ENCODE results near the gene SLC4A1. TPM values are rescaled to one million over a fixed set of nuclear protein-coding genes. Genes with fewer than 3 reads are reported as not detected.

SLC4A1 gene
- total RNA-seq, 1 experiment from 2014 or later = not detected

DNA sequence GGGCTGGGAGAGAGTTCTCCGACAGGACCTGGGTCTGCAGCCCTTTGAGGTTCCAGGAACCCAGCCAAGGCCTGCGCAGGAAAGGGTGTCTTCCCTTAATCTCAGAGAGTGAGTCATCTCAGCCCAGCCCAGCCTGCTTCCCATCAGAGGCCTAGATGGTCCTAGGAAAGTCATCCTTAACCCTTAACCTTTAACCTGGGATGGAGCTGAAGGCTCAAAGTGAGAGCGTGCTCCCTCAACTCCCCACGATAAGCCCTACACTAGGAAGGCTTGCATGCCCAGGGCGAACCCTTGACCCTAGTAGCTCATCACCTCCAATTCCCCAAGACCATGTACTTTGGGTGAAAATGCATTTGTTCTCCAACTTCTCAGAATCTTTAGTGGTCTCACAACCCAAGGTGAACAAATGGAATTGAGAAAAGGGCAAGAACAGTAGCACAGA lies 63.5 kb downstream of the SLC4A1 start:
- Histone ChIP-seq H3K9me2 (replicated peaks; ENCODE audit: low read length) (no peaks in the 10 kb centered on the region), H3K79me2 (ENCODE audit: low read length) (peaks cover 10% of the 10 kb centered on the region), H3K4me2 (ENCODE audit: low read length) (peak overlapping the region; percentile 4; the same call in 1 of the 2 replicates), H3K4me3 (ENCODE audit: low read length) (no peak overlapping the region), H4K20me1 (ENCODE audit: low read length) (no peaks in the 10 kb centered on the region), H3K9me3 (ENCODE audit: low read length) (no peaks in the 10 kb centered on the region), H3K36me3 (ENCODE audit: low read depth, low read length) (peaks cover 23% of the 10 kb centered on the region), H3K27ac (ENCODE audit: low read length) (0 out of 2 replicates have a peak overlapping the region, but pooled peaks have one; percentile 4), H3K9ac (ENCODE audit: low read length) (no peak overlapping the region), H3K27me3 (ENCODE audit: low read length) (no peaks in the 10 kb centered on the region), H3K4me1 (ENCODE audit: insufficient read depth, low read length) (peaks cover 44% of the 10 kb centered on the region), H3F3A (ENCODE audit: low read length, unreplicated experiment) (peaks cover 4% of the 10 kb centered on the region), H2AFZ (ENCODE audit: low read length) (no peak overlapping the region)
- BruUV-seq (replicated peaks) = no TSS peak
- TF ChIP-seq, protein P1, sequence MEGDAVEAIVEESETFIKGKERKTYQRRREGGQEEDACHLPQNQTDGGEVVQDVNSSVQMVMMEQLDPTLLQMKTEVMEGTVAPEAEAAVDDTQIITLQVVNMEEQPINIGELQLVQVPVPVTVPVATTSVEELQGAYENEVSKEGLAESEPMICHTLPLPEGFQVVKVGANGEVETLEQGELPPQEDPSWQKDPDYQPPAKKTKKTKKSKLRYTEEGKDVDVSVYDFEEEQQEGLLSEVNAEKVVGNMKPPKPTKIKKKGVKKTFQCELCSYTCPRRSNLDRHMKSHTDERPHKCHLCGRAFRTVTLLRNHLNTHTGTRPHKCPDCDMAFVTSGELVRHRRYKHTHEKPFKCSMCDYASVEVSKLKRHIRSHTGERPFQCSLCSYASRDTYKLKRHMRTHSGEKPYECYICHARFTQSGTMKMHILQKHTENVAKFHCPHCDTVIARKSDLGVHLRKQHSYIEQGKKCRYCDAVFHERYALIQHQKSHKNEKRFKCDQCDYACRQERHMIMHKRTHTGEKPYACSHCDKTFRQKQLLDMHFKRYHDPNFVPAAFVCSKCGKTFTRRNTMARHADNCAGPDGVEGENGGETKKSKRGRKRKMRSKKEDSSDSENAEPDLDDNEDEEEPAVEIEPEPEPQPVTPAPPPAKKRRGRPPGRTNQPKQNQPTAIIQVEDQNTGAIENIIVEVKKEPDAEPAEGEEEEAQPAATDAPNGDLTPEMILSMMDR (conservative IDR thresholded peaks at IDR 0.05; ENCODE audit: low read depth, low read length) = no peak
- no peak for TF ChIP-seq EZH2 (IDR thresholded peaks at IDR 0.05; ENCODE audit: low read length, unreplicated experiment)
- TF ChIP-seq EZH2phosphoT487 (IDR thresholded peaks at IDR 0.05; ENCODE audit: borderline replicate concordance, low read length) = no peak
- POLR2A ChIA-PET (ENCODE audit: unreplicated experiment) = no interaction called here
- intact Hi-C loops (cut with micrococcal nuclease) = no loop called here
- DNase-seq = peak; percentile 77
- peak; percentile 18 for ATAC-seq
- CTCF ChIA-PET = no interaction called here

DNA sequence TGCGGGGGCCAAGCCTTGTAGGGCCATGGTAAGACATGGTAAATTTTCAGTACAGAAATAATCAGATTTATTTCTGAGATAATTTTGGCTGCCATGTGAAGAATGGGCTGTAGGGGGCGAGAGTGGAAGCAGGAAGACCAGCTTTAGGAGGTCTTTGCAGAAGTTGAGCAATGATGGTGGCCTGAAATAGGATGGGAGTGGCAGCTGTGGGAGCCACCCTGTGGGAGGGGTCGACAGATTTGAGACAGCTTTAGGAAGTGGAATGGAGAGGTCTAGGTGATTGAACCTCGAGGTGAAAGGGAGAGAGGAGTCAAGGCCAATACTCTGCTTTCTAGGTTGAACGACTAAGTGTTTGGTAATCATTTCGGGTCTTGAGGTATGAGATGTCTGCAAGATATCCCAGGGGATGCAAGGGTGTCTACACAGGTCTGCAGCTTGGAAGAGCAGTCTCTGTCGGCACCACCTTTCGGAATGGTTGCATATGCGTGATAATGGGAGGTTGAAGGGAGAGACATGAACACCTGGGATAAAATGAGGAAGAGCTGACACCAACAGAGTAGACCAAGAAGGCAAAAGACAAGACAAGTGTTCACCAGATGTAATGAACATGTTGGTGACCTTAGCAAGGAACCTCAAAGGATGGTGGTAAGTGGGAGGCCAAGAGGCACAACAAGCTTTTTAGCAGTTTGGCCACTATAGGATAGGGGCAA lies 64.0 kb downstream of the SLC4A1 start:
- Histone ChIP-seq H3F3A (ENCODE audit: low read length, unreplicated experiment) (peaks cover 4% of the 10 kb centered on the region), H3K4me3 (ENCODE audit: low read length) (no peak overlapping the region), H4K20me1 (ENCODE audit: low read length) (no peaks in the 10 kb centered on the region), H3K27ac (ENCODE audit: low read length) (0 out of 2 replicates have a peak overlapping the region, but pooled peaks have one; percentile 4), H2AFZ (ENCODE audit: low read length) (no peak overlapping the region), H3K4me2 (ENCODE audit: low read length) (peak overlapping the region; percentile 4; the same call in 1 of the 2 replicates), H3K9me2 (replicated peaks; ENCODE audit: low read length) (no peaks in the 10 kb centered on the region), H3K9me3 (ENCODE audit: low read length) (no peaks in the 10 kb centered on the region), H3K36me3 (ENCODE audit: low read depth, low read length) (peaks cover 17% of the 10 kb centered on the region), H3K4me1 (ENCODE audit: insufficient read depth, low read length) (peaks cover 38% of the 10 kb centered on the region), H3K79me2 (ENCODE audit: low read length) (peaks cover 13% of the 10 kb centered on the region), H3K9ac (ENCODE audit: low read length) (no peak overlapping the region), H3K27me3 (ENCODE audit: low read length) (no peaks in the 10 kb centered on the region)
- POLR2A ChIA-PET (ENCODE audit: unreplicated experiment) = no interaction called here
- intact Hi-C loops (cut with micrococcal nuclease) = no loop called here
- CTCF ChIA-PET = interaction anchor here (1.3 kb wide), 1 partner anchor 142 kb away, joined by 3 read pairs; the partner anchor contains the start of gene GRN
- DNase-seq (peak; percentile 67), ATAC-seq (no peak)
- no TSS peak for BruUV-seq (replicated peaks)
- no peak for TF ChIP-seq EZH2 (IDR thresholded peaks at IDR 0.05; ENCODE audit: low read length, unreplicated experiment)
- TF ChIP-seq, protein P1 (conservative IDR thresholded peaks at IDR 0.05; ENCODE audit: low read depth, low read length) = peak; percentile 89
- no peak for TF ChIP-seq EZH2phosphoT487 (IDR thresholded peaks at IDR 0.05; ENCODE audit: borderline replicate concordance, low read length)

DNA sequence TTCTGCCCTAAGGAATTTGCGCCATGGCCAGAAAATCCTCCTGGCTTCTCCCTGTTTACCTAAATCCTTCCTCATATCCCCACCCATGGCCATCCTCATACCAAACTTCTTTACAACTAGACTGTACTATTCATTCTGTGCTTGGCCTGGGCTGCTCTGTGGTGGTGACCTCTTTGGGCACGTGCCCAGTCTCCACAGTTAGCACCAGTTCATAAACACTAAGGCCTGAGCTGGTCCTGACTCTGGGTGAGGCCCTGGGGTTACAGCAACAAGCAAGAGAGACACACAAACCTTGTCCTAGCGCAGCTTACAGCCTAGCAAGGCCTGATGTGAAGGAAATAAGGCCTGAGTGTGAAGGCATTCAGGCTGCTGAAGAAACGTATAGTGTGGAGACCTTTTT lies 65.2 kb downstream of the SLC4A1 start:
- Histone ChIP-seq H3K9me3 (ENCODE audit: low read length) (no peaks in the 10 kb centered on the region), H2AFZ (ENCODE audit: low read length) (no peak overlapping the region), H3K4me1 (ENCODE audit: insufficient read depth, low read length) (peaks cover 35% of the 10 kb centered on the region), H4K20me1 (ENCODE audit: low read length) (no peaks in the 10 kb centered on the region), H3K27me3 (ENCODE audit: low read length) (no peaks in the 10 kb centered on the region), H3K9ac (ENCODE audit: low read length) (no peak overlapping the region), H3K79me2 (ENCODE audit: low read length) (peaks cover 24% of the 10 kb centered on the region), H3K36me3 (ENCODE audit: low read depth, low read length) (peaks cover 12% of the 10 kb centered on the region), H3K4me2 (ENCODE audit: low read length) (no peak overlapping the region), H3K9me2 (replicated peaks; ENCODE audit: low read length) (no peaks in the 10 kb centered on the region), H3K4me3 (ENCODE audit: low read length) (no peak overlapping the region), H3K27ac (ENCODE audit: low read length) (no peak overlapping the region), H3F3A (ENCODE audit: low read length, unreplicated experiment) (peaks cover 4% of the 10 kb centered on the region)
- ChIA-PET CTCF (interaction anchor here (1.3 kb wide), 1 partner anchor 143 kb away, joined by 3 read pairs; the partner anchor contains the start of gene GRN), POLR2A (ENCODE audit: unreplicated experiment) (no interaction called here)
- DNase-seq (no peak), ATAC-seq (no peak)
- no TSS peak for BruUV-seq (replicated peaks)
- intact Hi-C loops (cut with micrococcal nuclease) = no loop called here
- TF ChIP-seq EZH2phosphoT487 (IDR thresholded peaks at IDR 0.05; ENCODE audit: borderline replicate concordance, low read length) = no peak
- TF ChIP-seq EZH2 (IDR thresholded peaks at IDR 0.05; ENCODE audit: low read length, unreplicated experiment) = no peak
- TF ChIP-seq, protein P1 (conservative IDR thresholded peaks at IDR 0.05; ENCODE audit: low read depth, low read length) = no peak

Measured in PC-3 (cell line).